ENCODE results near the gene FBXL20. TPM values are rescaled to one million over a fixed set of nuclear protein-coding genes. Genes with fewer than 3 reads are reported as not detected.

FBXL20 gene
- total RNA-seq, 4 donors from 2014 or later, result 10.4 to 29.6 (median 17.2) TPM

DNA sequence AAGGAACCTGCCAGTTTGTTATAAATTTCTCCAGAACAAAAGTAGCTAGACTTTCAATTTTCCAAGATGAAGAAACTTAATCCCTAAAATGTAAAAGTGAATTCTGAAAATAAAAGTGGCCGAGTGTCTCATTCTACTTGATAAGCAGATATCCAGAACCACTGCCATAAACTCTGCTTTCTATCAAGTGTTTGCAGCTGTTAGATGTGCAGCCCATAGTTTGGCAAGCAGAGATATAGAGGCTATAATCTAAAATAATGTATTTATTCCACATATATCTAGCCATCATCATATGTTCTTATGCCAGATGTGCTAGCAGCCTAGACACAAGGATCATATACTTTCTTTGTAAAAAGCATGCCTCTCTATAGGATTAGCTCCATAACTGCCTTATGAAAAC is 14.7 kb upstream of the FBXL20 start:
- ATAC-seq (ENCODE audit: low FRiP score) (no peak), DNase-seq (ENCODE audit: low spot score) (no peak)
- TF ChIP-seq CTCF (IDR thresholded peaks at IDR 0.05), result no peak

DNA sequence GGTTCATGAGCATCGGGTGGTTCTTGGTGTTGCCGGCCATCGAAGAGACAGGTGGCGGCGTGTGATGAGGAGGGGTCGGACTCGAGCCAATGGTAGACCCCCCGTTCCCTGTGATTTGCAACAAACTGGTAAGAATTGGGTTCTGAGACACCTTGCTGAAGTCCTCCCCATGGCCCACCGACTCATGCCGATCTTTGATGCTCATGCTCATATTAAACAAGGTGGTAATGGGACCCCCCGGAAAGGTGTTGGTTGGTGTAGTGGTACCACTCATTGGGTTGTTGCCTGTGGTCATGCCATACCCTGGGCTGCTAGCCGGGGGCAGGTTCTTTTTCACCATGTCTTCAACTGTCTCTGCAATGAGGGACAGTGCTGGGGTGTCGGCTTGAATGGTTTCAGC is 8.9 kb upstream of the FBXL20 start:
- no peak for TF ChIP-seq CTCF (IDR thresholded peaks at IDR 0.05)
- no peak for DNase-seq (ENCODE audit: low spot score)
- no peak for ATAC-seq (ENCODE audit: low FRiP score)

GRCh38 chr17:39408360-39408759 is 6.9 kb upstream of the FBXL20 start:
- DNase-seq (ENCODE audit: low spot score) (no peak), ATAC-seq (ENCODE audit: low FRiP score) (no peak)
- no peak for TF ChIP-seq CTCF (IDR thresholded peaks at IDR 0.05)

DNA sequence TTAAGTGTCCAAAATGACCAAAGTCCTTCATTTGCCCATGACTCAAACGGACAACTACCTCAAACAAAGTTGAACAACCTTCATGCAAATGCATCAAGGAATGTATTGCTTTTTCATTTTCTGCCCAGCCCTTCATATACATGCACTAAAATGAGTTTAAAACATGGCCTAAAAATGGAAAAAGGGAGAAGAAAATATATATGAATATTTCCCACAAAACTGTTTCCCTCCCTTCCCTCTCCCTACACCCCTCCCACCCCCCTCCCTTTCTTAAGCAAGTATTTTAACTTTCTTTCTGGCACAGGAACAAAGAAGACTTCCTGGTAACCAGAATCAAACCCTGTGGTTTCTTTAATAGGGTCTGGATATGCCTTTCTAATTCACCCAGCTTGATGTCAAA is 5.5 kb upstream of the FBXL20 start:
- DNase-seq (ENCODE audit: low spot score) (no peak), ATAC-seq (ENCODE audit: low FRiP score) (no peak)
- no peak for TF ChIP-seq CTCF (IDR thresholded peaks at IDR 0.05)

GRCh38 chr17:39405436-39405835 is 4.0 kb upstream of the FBXL20 start:
- no peak for TF ChIP-seq CTCF (IDR thresholded peaks at IDR 0.05)
- DNase-seq (ENCODE audit: low spot score), result no peak
- no peak for ATAC-seq (ENCODE audit: low FRiP score)

GRCh38 chr17:39404542-39405378 is 3.3 kb upstream of the FBXL20 start:
- TF ChIP-seq CTCF (IDR thresholded peaks at IDR 0.05), result no peak
- DNase-seq (ENCODE audit: low spot score), result no peak
- ATAC-seq (ENCODE audit: low FRiP score), result no peak

Data from omental fat pad (tissue), 4 donors.